HEK293 (cell line): ENCODE measurements around the gene LLGL2.

Experiments
- CTCF ChIA-PET: fragments of 350-600 bp; formaldehyde crosslinking; extraction: SDS; loops from one replicate; lab custom pipeline; 2021; ENCODE audit warnings: antibody characterized with exemption; lab: Yijun Ruan, JAX
- POLR2A ChIA-PET: fragments of 300-600 bp; formaldehyde crosslinking; extraction: SDS; loops from one replicate; lab custom pipeline; 2020; ENCODE audit warnings: antibody characterized with exemption, inconsistent platforms; lab: Yijun Ruan, JAX
- H3K27ac ChIP-seq: fragments of 200-500 bp; sonication (Bioruptor generic); 2 replicates; pipeline ENCODE4 v1.5.1; 2014; ENCODE audit warnings: low read depth, low read length, control low read depth, inconsistent platforms; ENCODE audit errors: extremely low read depth
- H3K36me3 ChIP-seq, 2 experiments: fragments of 200-500 bp in 1 of 2; sonication (Bioruptor generic) in 1 of 2; 1 replicate in 1 of 2; 2 replicates in 1 of 2; pipeline ENCODE4 v1.5.1; 2014 to 2017; ENCODE audit warnings: inconsistent platforms in 2 of 2, low read length in 2 of 2; ENCODE audit not compliant: control insufficient read depth in 2 of 2, insufficient read depth in 1 of 2
- H3K4me1 ChIP-seq: fragments of 200-500 bp; sonication (Bioruptor generic); 2 replicates; pipeline ENCODE4 v1.5.1; 2014; ENCODE audit warnings: mild to moderate bottlenecking, low read length, inconsistent platforms; ENCODE audit not compliant: control insufficient read depth, insufficient read depth
- H3K4me3 ChIP-seq: 2 replicates; pipeline ENCODE4 v1.5.1; 2011; ENCODE audit warnings: low read depth, mild to moderate bottlenecking, control low read depth, low read length, moderate library complexity
- H3K9me3 ChIP-seq: fragments of 200-500 bp; sonication (Bioruptor generic); 2 replicates; pipeline ENCODE4 v1.5.1; 2014; ENCODE audit warnings: low read depth, low read length, inconsistent platforms; ENCODE audit not compliant: control insufficient read depth, insufficient read depth
- GLIS1 ChIP-seq: fragments of 450-650 bp; formaldehyde crosslinking; IDR thresholded peaks from 2 replicates; pipeline ENCODE4 v1.5.1; 2016; ENCODE audit warnings: missing biosample characterization, missing genetic modification characterization
- GLIS2 ChIP-seq: fragments of 450-650 bp; formaldehyde crosslinking; IDR thresholded peaks from 2 replicates; pipeline ENCODE4 v1.5.1; 2016; ENCODE audit warnings: missing biosample characterization, missing genetic modification characterization
- KLF1 ChIP-seq: fragments of 450-650 bp; formaldehyde crosslinking; IDR thresholded peaks from 2 replicates; pipeline ENCODE4 v1.5.1; 2016; ENCODE audit warnings: missing biosample characterization, missing genetic modification characterization
- PATZ1 ChIP-seq: fragments of 450-650 bp; formaldehyde crosslinking; IDR thresholded peaks from 2 replicates; pipeline ENCODE4 v1.5.1; 2016; ENCODE audit warnings: missing biosample characterization, missing genetic modification characterization
- PRDM10 ChIP-seq: fragments of 450-650 bp; formaldehyde crosslinking; IDR thresholded peaks from 2 replicates; pipeline ENCODE4 v1.5.1; 2016; ENCODE audit warnings: missing biosample characterization, missing genetic modification characterization
- SCRT2 ChIP-seq: fragments of 450-650 bp; formaldehyde crosslinking; IDR thresholded peaks from 2 replicates; pipeline ENCODE4 v1.5.1; 2016; ENCODE audit warnings: missing biosample characterization, missing genetic modification characterization
- ZBTB20 ChIP-seq: fragments of 450-650 bp; formaldehyde crosslinking; IDR thresholded peaks from 2 replicates; pipeline ENCODE4 v1.5.1; 2016; ENCODE audit warnings: missing biosample characterization, missing genetic modification characterization
- ZBTB48 ChIP-seq: fragments of 450-650 bp; formaldehyde crosslinking; IDR thresholded peaks from 2 replicates; pipeline ENCODE4 v1.5.1; 2016; ENCODE audit warnings: missing biosample characterization, missing genetic modification characterization
- ZBTB6 ChIP-seq: fragments of 450-650 bp; formaldehyde crosslinking; IDR thresholded peaks from 2 replicates; pipeline ENCODE4 v1.5.1; 2017; ENCODE audit warnings: missing biosample characterization, missing genetic modification characterization
- ZNF24 ChIP-seq: fragments of 450-650 bp; formaldehyde crosslinking; IDR thresholded peaks from 2 replicates; pipeline ENCODE4 v1.5.1; 2016; ENCODE audit warnings: missing biosample characterization, missing genetic modification characterization
- ZNF391 ChIP-seq: fragments of 450-650 bp; formaldehyde crosslinking; IDR thresholded peaks from 2 replicates; pipeline ENCODE4 v1.5.1; 2016; ENCODE audit warnings: low read depth, missing biosample characterization, missing genetic modification characterization, borderline replicate concordance
- ZNF664 ChIP-seq: fragments of 450-650 bp; formaldehyde crosslinking; IDR thresholded peaks from 2 replicates; pipeline ENCODE4 v1.5.1; 2016; ENCODE audit warnings: missing biosample characterization, missing genetic modification characterization
- TF ChIP-seq, protein P1 (sequence below): fragments of 450-650 bp; formaldehyde crosslinking; IDR thresholded peaks from 2 replicates; pipeline ENCODE4 v1.5.1; 2017; ENCODE audit warnings: missing biosample characterization, mild to moderate bottlenecking, missing genetic modification characterization, moderate library complexity

LLGL2 gene

GRCh38 chr17:75498726-75499213 is 26.7 kb upstream of the LLGL2 start (continued):
- TF ChIP-seq PRDM10 (tag by site-specific recombination) = 0 out of 2 replicates have a peak, but pooled peaks have one; percentile 10
- no peak for TF ChIP-seq ZNF391 (tag by site-specific recombination)
- TF ChIP-seq ZBTB48 (tag by site-specific recombination) = peak; percentile 77
- 0 out of 2 replicates have a peak, but pooled peaks have one; percentile 12 for TF ChIP-seq KLF1 (tag by site-specific recombination)
- peak; percentile 89 for TF ChIP-seq SCRT2 (tag by site-specific recombination)
- no peak for TF ChIP-seq ZBTB6
- TF ChIP-seq, protein P1, sequence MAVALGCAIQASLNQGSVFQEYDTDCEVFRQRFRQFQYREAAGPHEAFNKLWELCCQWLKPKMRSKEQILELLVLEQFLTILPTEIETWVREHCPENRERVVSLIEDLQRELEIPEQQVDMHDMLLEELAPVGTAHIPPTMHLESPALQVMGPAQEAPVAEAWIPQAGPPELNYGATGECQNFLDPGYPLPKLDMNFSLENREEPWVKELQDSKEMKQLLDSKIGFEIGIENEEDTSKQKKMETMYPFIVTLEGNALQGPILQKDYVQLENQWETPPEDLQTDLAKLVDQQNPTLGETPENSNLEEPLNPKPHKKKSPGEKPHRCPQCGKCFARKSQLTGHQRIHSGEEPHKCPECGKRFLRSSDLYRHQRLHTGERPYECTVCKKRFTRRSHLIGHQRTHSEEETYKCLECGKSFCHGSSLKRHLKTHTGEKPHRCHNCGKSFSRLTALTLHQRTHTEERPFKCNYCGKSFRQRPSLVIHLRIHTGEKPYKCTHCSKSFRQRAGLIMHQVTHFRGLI (tag by site-specific recombination) = no peak
- no peak for TF ChIP-seq ZNF24 (tag by site-specific recombination)
- no peak for TF ChIP-seq ZNF664 (tag by site-specific recombination)
- TF ChIP-seq, all 188 proteins: peak for 10

GRCh38 chr17:75499313-75500022 is 26.0 kb upstream of the LLGL2 start:
- Histone ChIP-seq H3K4me1 (no peaks in the 10 kb centered on the region), H3K9me3 (no peaks in the 10 kb centered on the region), H3K27ac (0 out of 2 replicates have a peak overlapping the region, but pooled peaks have one; percentile 17), H3K36me3 (peaks cover 0 to 91% of the 10 kb centered on the region in 2 experiments), H3K4me3 (no peak overlapping the region)
- ChIA-PET POLR2A (interaction anchor here (1.4 to 3.4 kb wide), 3 partner anchors 17 to 43 kb away, joined by 3 to 16 read pairs (median 5); partner anchors contain the start of genes LLGL2, TMEM94 and TSEN54), CTCF (interaction anchor here (1.2 to 1.4 kb wide), 3 partner anchors 16 to 250 kb away, joined by 4 to 5 read pairs (median 5); partner anchors contain the start of gene TSEN54)
- TF ChIP-seq GLIS1 (tag by site-specific recombination) (0 out of 2 replicates have a peak, but pooled peaks have one; percentile 20), PATZ1 (tag by site-specific recombination) (0 out of 2 replicates have a peak, but pooled peaks have one; percentile 25), GLIS2 (tag by site-specific recombination) (peak; percentile 34; the same call in 1 of the 2 replicates), ZBTB20 (no peak)
